ENCODE data around the gene KDM4C. TPM values are rescaled to one million over a fixed set of nuclear protein-coding genes. Genes with fewer than 3 reads are reported as not detected.

KDM4C gene
- total RNA-seq, 1 experiment from 2014 or later: 16.8 TPM

DNA sequence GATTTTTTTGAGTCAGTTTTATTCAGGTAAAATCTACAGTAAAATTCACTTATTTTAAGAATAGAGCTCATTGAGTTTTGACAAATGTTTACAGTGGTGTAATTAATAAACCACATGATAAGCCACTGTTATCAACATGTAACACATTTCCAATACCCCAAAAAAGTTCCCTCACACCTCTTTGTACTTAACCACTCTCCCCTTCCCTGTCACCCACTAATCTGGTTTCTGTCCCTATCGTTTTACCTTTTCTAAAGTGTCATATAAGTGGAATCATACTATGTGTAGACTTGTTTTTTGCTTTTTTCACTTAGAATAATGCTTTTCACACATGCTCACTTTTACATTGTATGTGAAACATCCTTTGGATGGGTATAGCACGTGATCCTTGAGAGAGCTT is 127.2 kb downstream of the KDM4C start:
- Histone ChIP-seq H3K4me2 (ENCODE audit: low read length) (no peak overlapping the region), H3K36me3 (ENCODE audit: control insufficient read depth in 1 of 2, insufficient read depth in 2 of 2, low read length in 2 of 2) (no peaks in the 10 kb centered on the region), H3K9me3 (ENCODE audit: control insufficient read depth in 1 of 2, insufficient read depth in 1 of 2, low read depth in 1 of 2, low read length in 2 of 2) (no peaks in the 10 kb centered on the region), H2AFZ (ENCODE audit: low read depth, low read length, poor library complexity, severe bottlenecking) (no peak overlapping the region), H3K27ac (ENCODE audit: low read depth, low read length) (no peak overlapping the region), H3K9ac (ENCODE audit: low read length) (no peak overlapping the region), H4K20me1 (ENCODE audit: insufficient read depth) (no peaks in the 10 kb centered on the region; the same call in 1 of the 2 replicates), H3K9me2 (ENCODE audit: insufficient read depth) (no peaks in the 10 kb centered on the region), H3K27me3 (ENCODE audit: insufficient read depth, low read length) (no peaks in the 10 kb centered on the region), H3K4me1 (ENCODE audit: control insufficient read depth in 1 of 2, insufficient read depth in 2 of 2, low read length in 2 of 2) (no peaks in the 10 kb centered on the region), H3K79me2 (ENCODE audit: insufficient read depth, low read length) (no peaks in the 10 kb centered on the region), H3K4me3 (replicated peaks in 1 of 2; ENCODE audit: low read depth in 1 of 2, low read length in 2 of 2) (no peak overlapping the region)
- intact Hi-C loops (cut with micrococcal nuclease): no loop called here
- POLR2A ChIA-PET: no interaction called here
- no peak for TF ChIP-seq ELF1 (IDR thresholded peaks at IDR 0.05; ENCODE audit: borderline replicate concordance, low read depth)
- no peak for TF ChIP-seq SIN3A (IDR thresholded peaks at IDR 0.05; ENCODE audit: low read depth)
- TF ChIP-seq, protein P1, sequence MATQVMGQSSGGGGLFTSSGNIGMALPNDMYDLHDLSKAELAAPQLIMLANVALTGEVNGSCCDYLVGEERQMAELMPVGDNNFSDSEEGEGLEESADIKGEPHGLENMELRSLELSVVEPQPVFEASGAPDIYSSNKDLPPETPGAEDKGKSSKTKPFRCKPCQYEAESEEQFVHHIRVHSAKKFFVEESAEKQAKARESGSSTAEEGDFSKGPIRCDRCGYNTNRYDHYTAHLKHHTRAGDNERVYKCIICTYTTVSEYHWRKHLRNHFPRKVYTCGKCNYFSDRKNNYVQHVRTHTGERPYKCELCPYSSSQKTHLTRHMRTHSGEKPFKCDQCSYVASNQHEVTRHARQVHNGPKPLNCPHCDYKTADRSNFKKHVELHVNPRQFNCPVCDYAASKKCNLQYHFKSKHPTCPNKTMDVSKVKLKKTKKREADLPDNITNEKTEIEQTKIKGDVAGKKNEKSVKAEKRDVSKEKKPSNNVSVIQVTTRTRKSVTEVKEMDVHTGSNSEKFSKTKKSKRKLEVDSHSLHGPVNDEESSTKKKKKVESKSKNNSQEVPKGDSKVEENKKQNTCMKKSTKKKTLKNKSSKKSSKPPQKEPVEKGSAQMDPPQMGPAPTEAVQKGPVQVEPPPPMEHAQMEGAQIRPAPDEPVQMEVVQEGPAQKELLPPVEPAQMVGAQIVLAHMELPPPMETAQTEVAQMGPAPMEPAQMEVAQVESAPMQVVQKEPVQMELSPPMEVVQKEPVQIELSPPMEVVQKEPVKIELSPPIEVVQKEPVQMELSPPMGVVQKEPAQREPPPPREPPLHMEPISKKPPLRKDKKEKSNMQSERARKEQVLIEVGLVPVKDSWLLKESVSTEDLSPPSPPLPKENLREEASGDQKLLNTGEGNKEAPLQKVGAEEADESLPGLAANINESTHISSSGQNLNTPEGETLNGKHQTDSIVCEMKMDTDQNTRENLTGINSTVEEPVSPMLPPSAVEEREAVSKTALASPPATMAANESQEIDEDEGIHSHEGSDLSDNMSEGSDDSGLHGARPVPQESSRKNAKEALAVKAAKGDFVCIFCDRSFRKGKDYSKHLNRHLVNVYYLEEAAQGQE (IDR thresholded peaks at IDR 0.05; ENCODE audit: low read depth): no peak
- TF ChIP-seq, protein P2, sequence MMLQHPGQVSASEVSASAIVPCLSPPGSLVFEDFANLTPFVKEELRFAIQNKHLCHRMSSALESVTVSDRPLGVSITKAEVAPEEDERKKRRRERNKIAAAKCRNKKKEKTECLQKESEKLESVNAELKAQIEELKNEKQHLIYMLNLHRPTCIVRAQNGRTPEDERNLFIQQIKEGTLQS (IDR thresholded peaks at IDR 0.05): no peak
- TF ChIP-seq EZH2 (IDR thresholded peaks at IDR 0.05): no peak
- no peak for TF ChIP-seq POLR2AphosphoS5 (IDR thresholded peaks at IDR 0.05; ENCODE audit: low read depth, low read length)
- TF ChIP-seq CBX3 (IDR thresholded peaks at IDR 0.05; ENCODE audit: low read depth): no peak
- TF ChIP-seq, protein P3, sequence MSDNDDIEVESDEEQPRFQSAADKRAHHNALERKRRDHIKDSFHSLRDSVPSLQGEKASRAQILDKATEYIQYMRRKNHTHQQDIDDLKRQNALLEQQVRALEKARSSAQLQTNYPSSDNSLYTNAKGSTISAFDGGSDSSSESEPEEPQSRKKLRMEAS (IDR thresholded peaks at IDR 0.05): no peak
- TF ChIP-seq, protein P4, sequence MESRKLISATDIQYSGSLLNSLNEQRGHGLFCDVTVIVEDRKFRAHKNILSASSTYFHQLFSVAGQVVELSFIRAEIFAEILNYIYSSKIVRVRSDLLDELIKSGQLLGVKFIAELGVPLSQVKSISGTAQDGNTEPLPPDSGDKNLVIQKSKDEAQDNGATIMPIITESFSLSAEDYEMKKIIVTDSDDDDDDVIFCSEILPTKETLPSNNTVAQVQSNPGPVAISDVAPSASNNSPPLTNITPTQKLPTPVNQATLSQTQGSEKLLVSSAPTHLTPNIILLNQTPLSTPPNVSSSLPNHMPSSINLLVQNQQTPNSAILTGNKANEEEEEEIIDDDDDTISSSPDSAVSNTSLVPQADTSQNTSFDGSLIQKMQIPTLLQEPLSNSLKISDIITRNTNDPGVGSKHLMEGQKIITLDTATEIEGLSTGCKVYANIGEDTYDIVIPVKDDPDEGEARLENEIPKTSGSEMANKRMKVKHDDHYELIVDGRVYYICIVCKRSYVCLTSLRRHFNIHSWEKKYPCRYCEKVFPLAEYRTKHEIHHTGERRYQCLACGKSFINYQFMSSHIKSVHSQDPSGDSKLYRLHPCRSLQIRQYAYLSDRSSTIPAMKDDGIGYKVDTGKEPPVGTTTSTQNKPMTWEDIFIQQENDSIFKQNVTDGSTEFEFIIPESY (IDR thresholded peaks at IDR 0.05; ENCODE audit: extremely low read depth, insufficient replicate concordance, low read length): no peak
- TF ChIP-seq FOSL1 (IDR thresholded peaks at IDR 0.05; ENCODE audit: low read depth): no peak
- TF ChIP-seq RAD21 (IDR thresholded peaks at IDR 0.05; ENCODE audit: low read depth): no peak
- TF ChIP-seq SRF (IDR thresholded peaks at IDR 0.05; ENCODE audit: low read depth): no peak
- TF ChIP-seq, protein P5, sequence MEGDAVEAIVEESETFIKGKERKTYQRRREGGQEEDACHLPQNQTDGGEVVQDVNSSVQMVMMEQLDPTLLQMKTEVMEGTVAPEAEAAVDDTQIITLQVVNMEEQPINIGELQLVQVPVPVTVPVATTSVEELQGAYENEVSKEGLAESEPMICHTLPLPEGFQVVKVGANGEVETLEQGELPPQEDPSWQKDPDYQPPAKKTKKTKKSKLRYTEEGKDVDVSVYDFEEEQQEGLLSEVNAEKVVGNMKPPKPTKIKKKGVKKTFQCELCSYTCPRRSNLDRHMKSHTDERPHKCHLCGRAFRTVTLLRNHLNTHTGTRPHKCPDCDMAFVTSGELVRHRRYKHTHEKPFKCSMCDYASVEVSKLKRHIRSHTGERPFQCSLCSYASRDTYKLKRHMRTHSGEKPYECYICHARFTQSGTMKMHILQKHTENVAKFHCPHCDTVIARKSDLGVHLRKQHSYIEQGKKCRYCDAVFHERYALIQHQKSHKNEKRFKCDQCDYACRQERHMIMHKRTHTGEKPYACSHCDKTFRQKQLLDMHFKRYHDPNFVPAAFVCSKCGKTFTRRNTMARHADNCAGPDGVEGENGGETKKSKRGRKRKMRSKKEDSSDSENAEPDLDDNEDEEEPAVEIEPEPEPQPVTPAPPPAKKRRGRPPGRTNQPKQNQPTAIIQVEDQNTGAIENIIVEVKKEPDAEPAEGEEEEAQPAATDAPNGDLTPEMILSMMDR (IDR thresholded peaks at IDR 0.05 in 2 of 3, conservative IDR thresholded peaks at IDR 0.05 in 1 of 3; ENCODE audit: borderline replicate concordance in 1 of 3, insufficient read depth in 1 of 3, low read depth in 2 of 3, low read length in 2 of 3): no peak
- no peak for TF ChIP-seq EZH2phosphoT487 (IDR thresholded peaks at IDR 0.05; ENCODE audit: borderline replicate concordance)
- no peak for TF ChIP-seq TCF7L2 (IDR thresholded peaks at IDR 0.05; ENCODE audit: borderline replicate concordance, extremely low read depth, insufficient read depth, insufficient read length)
- no peak for TF ChIP-seq ZFX (IDR thresholded peaks at IDR 0.05)
- no peak for TF ChIP-seq POLR2A (IDR thresholded peaks at IDR 0.05; ENCODE audit: borderline replicate concordance, extremely low read depth, insufficient read depth, insufficient read length)
- TF ChIP-seq ZNF274 (IDR thresholded peaks at IDR 0.05; ENCODE audit: low read depth, low read length): no peak
- no peak for TF ChIP-seq CEBPB (IDR thresholded peaks at IDR 0.05; ENCODE audit: low read depth)
- no peak for TF ChIP-seq YY1 (IDR thresholded peaks at IDR 0.05; ENCODE audit: extremely low read depth, insufficient replicate concordance, low read depth, low read length)
- ATAC-seq (no peak), DNase-seq (ENCODE audit: low read depth, low spot score) (no peak)
- RAD21 ChIA-PET (ENCODE audit: low non-redundant PET in 1 of 2, low total read pairs in 2 of 2, uncharacterized antibody in 2 of 2, unreplicated experiment in 2 of 2): no interaction called here
- BruUV-seq (replicated peaks): no TSS peak
- CTCF ChIA-PET: no interaction called here
